ENCODE measurements around the gene CMIP.

CMIP gene

GRCh38 chr16:81639348-81639747, 194.7 kb downstream of the CMIP start:
- no peak for DNase-seq (ENCODE audit: low read depth in 2 of 2)

DNA sequence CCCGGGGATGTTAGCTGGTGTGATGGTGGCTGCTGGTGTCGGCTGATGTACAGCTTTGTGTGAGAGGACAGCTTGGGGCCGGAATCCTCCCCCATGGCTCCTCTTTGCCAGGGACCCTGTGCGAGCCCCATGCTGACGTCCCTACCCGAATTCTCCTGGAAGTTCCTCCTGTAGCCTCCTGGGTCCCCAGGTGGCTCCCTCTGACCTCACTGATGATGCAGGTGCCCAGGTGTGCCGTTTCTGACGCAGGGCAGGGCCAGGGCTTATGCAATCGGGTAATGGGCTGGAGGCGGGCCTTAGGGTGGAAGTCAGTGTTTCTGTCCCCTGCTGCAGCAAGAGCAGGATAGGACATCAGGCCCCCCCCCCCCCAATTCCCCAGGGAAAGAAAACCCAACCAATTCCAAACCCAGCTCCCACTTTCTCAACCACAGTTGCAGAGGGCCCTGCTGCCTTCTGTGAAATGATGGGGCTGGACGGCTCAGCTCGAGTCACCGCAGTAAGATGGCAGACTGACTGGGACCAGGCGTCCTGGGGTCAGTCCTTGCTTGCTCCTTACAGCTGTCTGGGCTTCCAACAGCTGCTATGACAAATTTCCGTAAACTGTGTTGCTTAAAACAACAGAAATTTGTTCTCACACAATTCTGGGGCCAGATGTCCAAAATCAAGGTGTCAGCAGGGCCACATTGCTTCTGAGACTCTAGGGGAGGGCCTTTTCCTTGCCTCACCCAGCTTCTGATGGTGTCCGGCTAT, 195.5 kb downstream of the CMIP start:
- DNase-seq (ENCODE audit: low read depth in 2 of 2): no peak

- DNase-seq (ENCODE audit: low read depth in 2 of 2): no peak
Observed at GRCh38 chr16:81640681-81641070, 196.1 kb downstream of the CMIP start.

GRCh38 chr16:81641395-81642106, 196.9 kb downstream of the CMIP start:
- DNase-seq (ENCODE audit: low read depth in 2 of 2): no peak

DNA sequence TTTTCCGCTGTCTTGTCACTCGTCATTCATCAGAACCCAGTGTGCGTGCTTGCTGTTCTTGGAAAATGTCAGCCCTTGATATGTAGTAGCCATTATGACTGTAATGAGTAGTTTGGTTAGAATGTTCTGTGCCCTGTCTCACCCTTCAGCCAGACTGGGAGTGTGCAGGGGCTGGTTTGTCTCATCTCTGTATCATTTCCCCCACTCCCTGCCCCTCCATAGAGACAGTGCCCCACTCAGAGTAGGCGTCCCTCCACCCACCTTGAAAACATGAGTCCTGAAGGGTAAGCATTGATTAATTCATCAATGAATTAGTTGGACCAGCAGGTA, 197.5 kb downstream of the CMIP start:
- DNase-seq (ENCODE audit: low read depth in 2 of 2): no peak

DNA sequence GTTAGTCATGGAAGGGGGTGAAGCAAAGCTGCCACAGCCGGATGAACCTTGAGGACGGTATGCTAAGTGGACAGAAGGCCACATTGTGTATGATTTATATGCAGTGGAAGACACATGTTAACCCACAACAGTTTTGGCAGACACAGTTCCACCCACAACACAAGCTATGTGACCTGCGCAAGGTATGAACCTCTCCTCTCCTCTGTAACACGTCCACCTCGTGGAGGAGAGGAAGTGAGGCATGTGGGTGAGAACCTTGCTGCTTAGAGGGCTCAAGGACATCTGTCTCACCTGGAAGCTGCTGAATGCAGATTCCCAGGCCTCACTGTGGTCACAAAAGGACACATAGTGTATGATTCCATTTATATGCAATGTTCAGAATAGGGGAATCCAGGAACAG, 198.3 kb downstream of the CMIP start:
- no peak for DNase-seq (ENCODE audit: low read depth in 2 of 2)

GRCh38 chr16:81645266-81645694, 200.7 kb downstream of the CMIP start:
- DNase-seq (ENCODE audit: low read depth in 2 of 2): no peak

DNA sequence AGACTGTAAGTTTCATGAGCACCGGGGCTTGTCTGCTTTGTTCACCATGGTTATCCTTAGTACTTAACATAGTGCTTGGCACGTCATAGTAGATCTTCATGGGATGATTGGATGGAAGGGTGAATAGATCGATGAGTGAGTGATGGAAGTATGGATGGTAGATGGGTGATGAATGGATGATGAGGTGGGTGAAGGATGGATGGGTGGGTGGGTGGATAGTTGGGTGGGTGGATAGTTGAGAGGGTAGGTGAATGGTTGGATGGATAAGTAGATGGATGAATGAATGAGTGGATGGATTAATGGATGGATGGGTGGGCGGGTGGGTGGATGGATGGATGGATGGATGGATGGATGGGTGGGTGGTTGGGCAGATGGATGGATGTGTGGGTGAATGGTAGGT, 201.3 kb downstream of the CMIP start:
- DNase-seq (ENCODE audit: low read depth in 2 of 2): no peak

DNA sequence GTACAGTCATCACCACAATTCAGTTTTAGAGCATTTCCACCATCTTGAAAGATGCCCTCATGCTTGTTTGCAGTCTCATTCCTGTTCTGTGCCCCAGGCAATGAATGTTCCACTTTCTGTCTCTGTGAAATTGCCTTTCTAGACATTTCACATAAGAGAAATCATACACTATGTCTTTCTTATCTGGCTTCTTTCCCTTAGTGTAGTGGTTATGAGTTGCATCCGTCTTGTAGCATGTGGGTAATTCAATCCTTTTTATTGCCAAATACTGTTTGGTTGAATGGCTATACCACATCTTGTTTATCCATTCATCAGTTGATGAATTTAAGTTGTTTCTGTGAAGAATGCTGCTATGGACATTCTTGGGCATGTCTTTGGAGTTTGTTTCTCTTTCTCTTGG, 202.0 kb downstream of the CMIP start:
- DNase-seq (ENCODE audit: low read depth in 2 of 2): no peak

- no peak for DNase-seq (ENCODE audit: low read depth in 2 of 2)
Observed at GRCh38 chr16:81647527-81647926, 202.9 kb downstream of the CMIP start.

DNA sequence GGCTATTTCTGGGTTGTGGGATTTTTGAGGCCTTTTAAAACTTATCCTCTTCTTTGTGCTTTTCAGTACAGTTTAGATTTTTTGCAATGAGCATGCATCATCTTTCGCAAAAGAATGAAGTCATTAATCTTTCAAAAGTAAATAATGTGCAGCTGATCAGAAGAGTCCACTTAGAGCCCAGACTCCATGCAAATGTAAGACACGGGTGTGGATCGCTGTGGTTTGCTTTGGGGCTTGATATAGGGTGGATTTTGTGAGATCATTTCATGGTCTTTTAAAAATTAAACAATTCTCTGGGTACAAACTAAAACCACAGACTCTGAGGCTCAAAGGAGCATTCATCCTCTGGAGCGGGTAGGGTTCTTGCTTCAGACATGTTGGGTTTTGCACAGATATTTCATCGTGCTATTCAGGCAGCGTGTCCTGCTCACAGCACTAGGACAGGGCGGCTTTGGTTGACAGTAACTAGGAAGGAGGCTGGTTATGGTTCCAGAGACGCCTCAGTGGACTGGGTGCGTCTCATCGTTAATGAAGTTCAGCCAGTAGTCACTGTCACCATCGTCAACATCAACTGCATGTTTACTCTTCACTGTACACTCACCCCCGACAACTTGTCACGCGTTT, 205.1 kb downstream of the CMIP start:
- DNase-seq (ENCODE audit: low read depth in 2 of 2): no peak

DNA sequence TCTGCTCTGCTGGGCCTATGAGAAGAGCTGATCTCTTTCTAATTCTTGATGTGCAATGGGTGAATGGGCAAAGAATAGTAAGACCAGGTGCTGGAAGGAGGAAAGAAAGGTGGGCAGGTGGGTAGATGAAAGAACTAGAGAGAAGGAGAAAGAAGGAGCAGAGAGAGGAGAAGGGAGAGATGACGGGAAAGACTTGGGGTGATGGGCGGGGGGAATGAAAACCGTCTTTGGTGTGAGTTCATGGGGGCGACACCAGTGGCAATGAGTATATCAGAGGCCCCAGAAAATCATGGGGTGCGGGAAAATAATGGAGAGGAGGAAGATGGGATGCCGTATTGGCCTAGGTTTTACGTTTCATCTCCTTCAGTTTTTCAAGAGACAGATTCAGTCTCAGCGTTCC, 205.7 kb downstream of the CMIP start:
- DNase-seq (ENCODE audit: low read depth in 2 of 2): no peak

GRCh38 chr16:81650982-81651562, 206.5 kb downstream of the CMIP start:
- no peak for DNase-seq (ENCODE audit: low read depth in 2 of 2)

DNA sequence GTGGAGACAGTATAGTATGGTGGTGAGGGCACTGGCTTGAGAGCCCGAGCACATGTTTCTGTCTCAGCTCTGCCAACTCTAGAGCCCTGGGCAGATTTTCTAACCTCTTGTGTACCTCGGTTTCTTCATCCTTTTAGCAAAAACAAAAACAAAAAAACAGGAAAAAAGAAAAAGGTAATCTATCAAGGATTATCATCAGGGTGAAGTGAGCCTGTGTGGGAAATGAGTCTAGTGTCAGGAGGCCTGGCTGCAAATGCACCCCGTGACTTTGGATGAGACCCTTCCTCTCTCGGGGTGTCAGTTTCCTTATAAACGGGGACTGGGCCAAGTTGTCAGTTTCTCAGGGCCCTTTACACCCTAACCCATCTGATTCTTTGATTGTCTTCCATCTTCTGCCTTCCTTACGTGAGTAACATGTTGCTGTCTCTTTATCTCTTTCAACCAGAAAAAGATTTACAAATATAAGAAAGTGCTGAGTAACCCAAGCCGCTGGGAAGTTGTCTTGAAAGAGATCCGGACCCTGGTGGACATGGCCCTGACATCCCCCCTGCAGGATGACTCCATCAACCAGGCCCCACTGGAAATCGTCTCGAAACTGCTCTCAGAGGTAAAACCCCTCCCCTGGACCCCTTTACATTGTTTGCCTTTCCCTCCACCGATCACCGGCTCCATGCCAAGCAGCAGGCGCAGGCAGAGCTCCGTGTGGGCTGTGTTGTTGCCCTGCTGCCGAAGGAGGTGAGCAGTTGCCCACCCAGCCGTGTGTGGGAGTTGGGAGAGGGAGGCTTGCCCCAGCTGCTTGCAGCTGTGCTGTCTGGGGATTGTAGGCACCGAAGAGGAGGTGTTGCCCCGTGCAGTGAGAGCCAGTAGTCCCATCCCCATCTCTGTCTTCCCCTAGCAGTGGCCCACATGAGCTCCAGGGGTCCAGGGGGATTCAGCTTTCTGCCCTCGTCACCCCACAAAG, 207.4 kb downstream of the CMIP start:
- no peak for DNase-seq (ENCODE audit: low read depth in 2 of 2)

DNA sequence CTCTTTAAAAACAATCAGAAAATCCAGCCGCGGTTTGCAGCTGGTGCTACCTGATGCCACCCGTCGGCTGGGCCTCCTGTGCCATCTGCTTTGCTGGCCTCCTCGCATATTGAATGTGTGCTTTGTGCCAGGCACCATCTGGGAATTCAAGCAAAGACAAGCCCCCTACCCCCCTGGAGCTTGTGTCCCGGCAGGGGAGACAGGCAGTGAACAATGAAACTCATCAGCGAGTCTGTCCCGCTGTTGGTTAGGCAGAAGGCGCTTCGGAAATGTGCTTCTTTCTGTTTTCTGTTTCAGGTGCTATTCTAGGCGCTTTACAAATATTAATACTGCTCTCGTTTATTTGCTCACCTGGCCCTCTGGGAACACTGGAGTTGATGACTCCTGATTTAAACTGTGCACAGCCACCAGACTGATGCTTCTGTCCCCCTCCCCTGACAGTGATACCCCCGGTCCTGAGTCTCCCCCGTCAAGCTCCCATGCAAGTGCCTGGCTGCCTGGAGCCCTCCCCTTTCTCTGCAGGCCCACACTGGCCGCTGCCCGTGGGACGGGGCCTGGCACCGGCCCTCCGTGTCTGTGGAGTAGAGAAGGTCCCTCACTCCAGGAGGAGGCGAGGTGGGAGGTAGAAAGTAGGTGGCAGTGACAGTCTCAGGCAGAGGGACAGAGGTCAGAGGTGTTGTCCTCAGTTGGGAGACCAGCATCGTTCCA, 208.3 kb downstream of the CMIP start:
- DNase-seq (ENCODE audit: low read depth in 2 of 2): no peak

GRCh38 chr16:81654346-81654745, 209.7 kb downstream of the CMIP start:
- DNase-seq (ENCODE audit: low read depth in 2 of 2): no peak

DNA sequence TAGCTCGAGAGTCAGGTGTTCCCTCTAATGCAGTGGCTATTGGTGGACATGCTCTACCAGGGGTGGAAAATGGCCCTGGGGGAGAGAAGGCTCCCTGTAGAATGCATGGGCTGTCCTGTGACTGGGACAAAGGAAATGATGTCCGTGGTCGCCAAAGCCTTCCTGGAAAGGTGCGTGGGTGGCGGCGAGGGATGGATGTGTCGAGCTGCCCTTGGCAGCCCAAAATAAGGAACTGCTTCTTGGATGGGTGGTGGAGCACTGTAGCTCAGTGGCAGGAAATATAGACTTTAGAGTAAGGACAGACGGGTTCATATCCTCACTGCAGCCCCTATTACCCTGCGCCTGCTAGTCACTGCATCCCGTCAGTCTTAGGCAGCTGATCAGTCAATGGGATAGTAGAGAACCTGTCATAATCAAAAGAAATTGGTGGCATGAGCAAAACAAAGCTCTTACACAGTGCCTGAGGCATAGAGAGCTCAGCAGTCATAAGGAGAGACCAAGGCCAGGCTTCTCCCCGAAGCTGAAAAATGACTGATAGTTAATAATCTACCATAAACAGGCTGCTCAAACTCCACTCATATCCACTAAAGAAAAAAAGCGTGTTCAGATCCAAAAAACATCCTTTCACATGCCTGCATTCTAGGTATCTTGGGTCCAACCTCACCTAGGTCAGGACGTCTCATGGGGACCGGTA, 211.0 kb downstream of the CMIP start:
- DNase-seq (ENCODE audit: low read depth in 2 of 2): no peak

DNA sequence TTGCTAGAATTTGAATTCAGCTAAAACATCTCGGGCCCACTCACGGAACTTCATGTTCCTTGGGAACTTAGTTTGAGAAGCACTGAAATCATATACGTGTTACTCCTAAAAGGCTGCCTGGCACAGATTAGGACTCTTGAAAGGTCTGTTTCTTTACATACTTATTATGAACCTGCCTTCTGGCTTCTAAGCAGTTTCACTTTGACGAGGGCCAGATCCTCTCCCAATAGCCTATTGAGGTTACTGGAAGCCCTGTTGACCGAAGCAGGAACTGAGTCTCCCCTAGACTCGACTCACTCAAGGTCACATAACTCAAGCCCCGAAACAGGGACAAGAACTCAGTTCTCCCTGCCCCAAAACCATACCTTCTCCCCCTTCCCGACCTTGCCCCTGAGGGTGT, 212.6 kb downstream of the CMIP start:
- DNase-seq (ENCODE audit: low read depth in 2 of 2): no peak

DNA sequence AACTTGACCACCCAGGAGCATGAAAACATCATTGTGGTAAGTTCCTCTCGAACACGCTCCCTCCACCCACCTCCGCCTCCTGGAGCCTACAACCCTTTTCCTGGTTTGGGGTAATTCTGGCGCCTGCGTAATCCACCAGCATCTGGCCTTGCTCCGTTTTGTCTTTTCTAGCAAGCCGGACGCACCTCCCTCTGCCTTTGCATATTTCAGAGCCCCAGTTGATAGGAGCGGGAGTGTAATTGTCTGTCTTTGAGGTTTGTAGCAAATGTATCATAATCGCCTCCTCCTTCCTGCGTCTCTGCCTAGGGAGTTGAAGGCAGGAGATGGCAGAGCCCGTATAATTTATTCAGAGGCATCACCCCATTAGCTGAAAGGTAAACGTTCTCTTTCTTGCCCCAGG, 213.2 kb downstream of the CMIP start:
- no peak for DNase-seq (ENCODE audit: low read depth in 2 of 2)

DNA sequence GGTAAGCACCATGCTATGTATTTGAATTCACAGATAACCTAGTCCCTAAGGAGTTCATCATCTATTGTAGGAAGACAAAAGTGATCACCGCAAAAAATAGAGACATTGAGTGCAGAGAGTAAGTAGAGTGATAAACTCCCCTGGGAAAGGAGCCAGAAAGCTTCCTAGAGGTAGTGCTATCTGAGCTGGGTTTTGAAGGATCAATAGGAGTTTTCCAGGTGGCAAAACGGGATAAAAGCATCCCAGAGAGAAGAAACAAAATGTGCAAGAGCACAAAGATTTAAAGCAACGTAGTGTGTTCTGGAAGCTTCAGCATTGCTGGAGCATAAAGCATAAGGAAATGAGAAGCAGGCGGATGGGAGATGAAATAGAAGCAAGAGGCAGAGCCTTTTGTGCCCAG, 213.8 kb downstream of the CMIP start:
- no peak for DNase-seq (ENCODE audit: low read depth in 2 of 2)

Data from stimulated activated CD8-positive, alpha-beta memory T cell treated with anti-CD3 and anti-CD28 coated beads, Interleukin-2, amount 100 ng/mL, for 48 hours (primary cell).